VCaP (cell line): ENCODE data around the gene NDNF.

Source experiments
- H3K27ac ChIP-seq: fragments of 450-650 bp; 2 replicates; pipeline ENCODE4 v1.5.1; 2017
- TF ChIP-seq, protein P1 (sequence below): fragments of 450-650 bp; conservative IDR thresholded peaks from 2 replicates; pipeline ENCODE4 v1.5.1; 2017; ENCODE audit warnings: mild to moderate bottlenecking, moderate library complexity

The NDNF gene

DNA sequence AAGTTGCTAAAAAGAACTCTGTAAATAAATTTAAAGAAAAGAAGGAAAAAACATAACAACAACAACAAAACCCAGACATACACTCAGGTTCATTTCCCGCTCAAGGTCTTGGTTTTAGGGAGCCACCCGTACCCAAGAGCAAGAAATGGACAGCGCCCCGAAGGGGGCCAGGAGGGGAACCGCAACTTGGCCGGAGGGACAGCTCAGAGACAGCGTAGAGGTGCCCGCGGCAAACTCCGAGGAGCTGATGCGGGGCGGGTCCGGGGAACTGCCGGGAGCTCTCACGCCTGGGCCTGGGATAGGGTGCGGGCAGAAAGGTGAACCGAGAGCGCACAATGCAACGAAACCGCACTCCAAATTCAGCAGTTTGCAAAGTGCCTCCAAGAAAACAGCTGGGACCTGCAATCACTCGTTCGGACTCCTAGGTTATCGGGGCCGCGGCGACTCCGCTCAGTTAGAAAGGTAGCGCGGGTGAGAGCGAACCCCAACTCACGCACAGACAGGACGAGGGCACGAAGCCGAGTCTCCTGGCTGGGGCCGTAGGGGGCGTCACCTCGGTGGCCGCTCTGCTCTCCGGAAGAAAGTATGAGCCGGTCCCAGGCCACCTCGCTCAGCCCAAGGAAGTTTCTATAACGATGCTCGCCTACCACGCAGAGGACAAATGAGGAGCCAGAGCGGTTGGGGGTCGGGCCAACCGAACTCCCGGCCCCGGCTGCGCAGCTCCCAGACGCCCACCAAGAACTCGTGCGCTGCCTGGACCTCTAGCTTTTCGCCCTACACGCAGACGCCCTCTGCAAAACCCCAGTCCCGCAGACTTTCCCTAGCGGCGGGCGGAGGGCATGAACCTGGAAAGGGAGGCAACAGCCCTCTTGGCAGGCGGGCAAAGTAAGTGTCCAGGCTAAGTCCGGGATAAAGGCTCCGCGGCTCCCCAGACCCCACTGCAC, 1.4 kb downstream of the NDNF start:
- TF ChIP-seq, protein P1, sequence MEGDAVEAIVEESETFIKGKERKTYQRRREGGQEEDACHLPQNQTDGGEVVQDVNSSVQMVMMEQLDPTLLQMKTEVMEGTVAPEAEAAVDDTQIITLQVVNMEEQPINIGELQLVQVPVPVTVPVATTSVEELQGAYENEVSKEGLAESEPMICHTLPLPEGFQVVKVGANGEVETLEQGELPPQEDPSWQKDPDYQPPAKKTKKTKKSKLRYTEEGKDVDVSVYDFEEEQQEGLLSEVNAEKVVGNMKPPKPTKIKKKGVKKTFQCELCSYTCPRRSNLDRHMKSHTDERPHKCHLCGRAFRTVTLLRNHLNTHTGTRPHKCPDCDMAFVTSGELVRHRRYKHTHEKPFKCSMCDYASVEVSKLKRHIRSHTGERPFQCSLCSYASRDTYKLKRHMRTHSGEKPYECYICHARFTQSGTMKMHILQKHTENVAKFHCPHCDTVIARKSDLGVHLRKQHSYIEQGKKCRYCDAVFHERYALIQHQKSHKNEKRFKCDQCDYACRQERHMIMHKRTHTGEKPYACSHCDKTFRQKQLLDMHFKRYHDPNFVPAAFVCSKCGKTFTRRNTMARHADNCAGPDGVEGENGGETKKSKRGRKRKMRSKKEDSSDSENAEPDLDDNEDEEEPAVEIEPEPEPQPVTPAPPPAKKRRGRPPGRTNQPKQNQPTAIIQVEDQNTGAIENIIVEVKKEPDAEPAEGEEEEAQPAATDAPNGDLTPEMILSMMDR, result no peak
- no peak overlapping the region for H3K27ac ChIP-seq

DNA sequence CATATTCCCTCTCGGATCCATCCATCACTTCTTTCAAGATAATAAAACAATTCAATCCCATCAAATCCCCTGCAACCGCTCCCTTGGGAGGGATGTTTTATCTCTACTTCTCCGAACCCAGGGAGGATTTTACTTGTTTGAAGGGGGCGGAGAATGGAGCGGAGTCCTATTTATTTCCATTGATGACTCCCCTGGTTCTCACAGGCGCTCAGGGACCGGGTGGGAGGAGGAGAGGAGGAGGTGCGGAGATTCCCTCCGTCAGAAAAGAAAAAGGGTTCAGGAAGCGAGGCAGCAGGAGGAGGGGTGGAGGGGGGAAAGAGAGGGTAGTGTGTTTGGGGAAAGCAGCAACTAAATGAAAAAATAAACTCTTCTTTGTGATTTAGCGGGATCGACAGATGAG, 2.1 kb downstream of the NDNF start:
- TF ChIP-seq, protein P1, result no peak
- H3K27ac ChIP-seq, result no peak overlapping the region

DNA sequence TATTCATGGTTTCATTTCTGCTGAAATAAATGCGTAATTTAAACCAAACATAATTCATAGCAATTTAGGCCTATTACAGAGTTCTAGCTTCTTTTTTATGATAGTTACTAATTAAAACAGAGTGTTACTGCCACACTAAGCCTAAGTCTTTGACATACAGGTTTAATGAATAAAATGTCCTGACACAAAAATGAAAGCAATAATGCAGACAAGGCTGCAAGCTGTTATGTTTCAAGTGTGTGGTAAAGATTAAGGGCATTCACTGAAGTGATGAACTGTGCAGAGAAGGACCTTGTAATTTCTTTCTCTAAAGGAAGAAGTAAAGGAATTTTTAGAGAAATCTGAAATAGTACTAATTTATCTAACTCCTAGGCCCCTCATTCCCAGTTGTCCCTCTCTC, 2.9 kb downstream of the NDNF start:
- H3K27ac ChIP-seq, result no peak overlapping the region
- TF ChIP-seq, protein P1, result no peak

DNA sequence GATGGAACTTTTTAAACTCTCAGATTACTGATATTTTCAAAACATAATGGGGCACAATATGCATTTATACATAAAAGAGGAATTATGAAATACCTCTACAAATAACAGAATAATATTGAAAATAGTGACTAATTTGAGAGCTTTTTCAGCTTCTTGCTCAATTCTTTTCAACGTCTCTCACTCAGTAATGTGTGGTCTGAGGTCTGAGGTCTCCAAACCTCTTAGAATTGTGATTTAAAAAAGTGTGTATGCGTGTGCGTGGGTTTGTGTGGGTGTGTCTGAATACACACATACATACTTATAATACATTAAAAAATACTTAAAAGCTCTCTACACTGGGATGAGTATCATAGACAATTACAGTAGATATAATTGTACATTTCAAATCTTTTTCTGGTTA, 7.9 kb downstream of the NDNF start:
- TF ChIP-seq, protein P1, result no peak
- H3K27ac ChIP-seq, result no peak overlapping the region

DNA sequence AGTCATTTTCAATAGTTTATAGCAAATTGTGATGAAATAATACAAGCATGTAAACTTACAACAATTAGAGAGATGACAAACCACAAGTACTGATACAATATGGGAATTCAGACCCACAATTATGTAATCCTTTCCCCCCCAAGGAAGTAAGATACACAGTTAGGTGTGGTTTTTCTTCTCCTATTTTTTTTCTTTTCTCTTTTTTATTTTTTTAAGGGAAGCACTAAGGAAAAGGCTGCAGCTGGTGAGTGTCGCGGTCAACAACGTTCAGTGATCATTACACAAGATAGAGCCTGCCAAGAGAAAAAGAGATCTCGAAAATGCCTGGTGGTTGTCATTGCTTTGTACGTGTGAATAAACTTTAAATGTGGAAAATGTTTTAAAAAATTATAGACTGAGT, 9.8 kb downstream of the NDNF start:
- TF ChIP-seq, protein P1, result no peak
- H3K27ac ChIP-seq, result no peak overlapping the region

DNA sequence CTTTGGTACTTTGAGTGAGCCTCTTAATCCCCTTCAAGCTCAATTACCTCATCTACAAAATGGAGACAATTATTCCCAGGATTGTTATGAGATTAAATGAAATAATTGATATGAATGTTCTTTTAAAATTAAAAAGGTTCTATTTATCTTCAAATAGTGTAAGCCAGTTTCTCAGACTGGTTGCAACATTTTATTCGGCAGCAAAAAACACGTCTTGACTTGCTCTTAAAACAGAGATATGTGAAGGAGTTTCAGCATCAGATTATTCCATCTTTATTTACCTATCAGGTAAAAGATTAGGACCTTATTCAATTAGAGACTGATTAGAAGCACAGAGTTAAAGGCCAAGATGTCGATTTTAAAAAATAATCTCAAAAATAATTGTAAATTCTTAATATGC, 10.5 kb downstream of the NDNF start:
- H3K27ac ChIP-seq, result no peak overlapping the region
- TF ChIP-seq, protein P1, result no peak

DNA sequence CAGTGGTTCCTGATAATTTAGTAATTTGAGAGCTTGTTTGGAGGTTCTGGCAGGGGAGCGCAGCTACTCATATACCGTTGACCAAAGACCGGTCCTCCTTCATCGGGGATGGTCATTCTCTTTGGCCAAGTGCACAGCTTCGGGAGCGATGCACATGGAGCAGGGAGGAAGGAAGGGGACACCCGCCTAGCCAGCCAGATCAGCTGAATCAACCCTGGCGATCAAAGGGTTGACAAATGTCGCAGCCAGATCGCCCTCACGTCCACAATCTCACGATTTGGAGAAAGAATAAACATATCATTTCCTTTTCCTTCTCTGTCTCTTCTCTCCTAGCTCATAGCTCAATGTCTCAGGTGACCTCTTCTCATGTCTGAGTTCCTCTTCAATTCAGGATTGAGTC, 11.1 kb downstream of the NDNF start:
- TF ChIP-seq, protein P1, result no peak
- H3K27ac ChIP-seq, result no peak overlapping the region
